GM18873 (cell line): ENCODE data around the gene AAK1.

Experiments
- ATAC-seq: cut with Tn5 transposase; IDR thresholded peaks from one replicate; pipeline ENCODE4 v1.9.1; 2021; ENCODE audit warnings: mild to moderate bottlenecking, moderate library complexity, moderate number of reproducible peaks; ENCODE audit not compliant: unreplicated experiment, low FRiP score

Gene AAK1

DNA sequence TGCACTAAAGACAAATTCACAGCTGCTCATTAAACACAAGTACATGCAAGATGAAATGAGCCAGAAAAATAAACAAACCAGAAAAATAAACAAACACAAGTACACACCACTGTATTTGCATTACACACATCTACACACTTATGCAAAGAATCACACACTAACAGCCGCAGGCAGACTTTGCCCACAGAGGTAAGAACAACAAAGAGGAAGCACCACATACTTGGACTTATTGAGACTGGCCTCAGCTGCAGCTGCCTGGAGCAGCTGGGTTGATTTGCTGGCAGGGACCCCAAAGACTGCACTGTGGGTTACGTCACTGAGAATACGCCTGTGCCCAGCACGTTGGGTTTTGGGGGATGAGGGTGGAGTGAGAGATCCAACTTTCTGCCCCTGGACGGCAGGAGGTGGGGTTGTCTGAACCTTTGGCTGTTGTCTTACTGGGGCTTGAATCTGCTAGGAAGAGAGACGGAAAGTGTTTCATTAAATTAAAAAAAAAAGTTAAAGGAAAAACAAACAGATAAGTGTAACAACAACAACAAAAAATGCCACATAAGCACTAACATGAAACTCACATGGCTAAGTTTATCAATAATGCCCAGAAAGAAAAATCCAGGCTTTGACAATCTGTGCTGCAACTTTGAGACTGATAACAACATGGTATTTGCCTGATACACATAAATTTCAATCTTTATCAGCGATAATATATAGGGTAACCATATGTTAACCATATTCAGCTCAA, 134.4 kb downstream of the AAK1 start:
- ATAC-seq: no peak

GRCh38 chr2:69505710-69506109, 137.8 kb downstream of the AAK1 start:
- ATAC-seq: no peak

DNA sequence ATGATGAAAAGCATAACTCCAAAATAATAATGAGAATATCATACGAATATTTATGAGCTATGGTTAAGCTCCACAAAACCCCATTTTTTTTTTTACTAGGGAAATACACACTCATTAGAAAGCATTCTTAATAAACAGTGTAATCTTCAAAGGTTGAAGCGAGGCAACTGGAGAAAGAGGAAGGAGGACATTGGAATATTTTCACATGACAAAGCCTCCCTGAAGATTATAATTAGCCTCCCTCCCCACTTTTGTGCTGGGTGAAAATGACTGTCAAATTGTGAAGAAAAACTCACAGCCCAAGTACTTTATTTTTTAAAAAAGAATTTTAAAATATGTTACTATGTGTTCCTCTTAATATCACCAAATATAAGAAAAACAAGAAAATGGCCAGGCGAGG, 142.2 kb downstream of the AAK1 start:
- ATAC-seq: no peak

- ATAC-seq: no peak
Measured at GRCh38 chr2:69499966-69500365, 143.6 kb downstream of the AAK1 start.

- no peak for ATAC-seq
Measured at GRCh38 chr2:69499242-69499641, 144.3 kb downstream of the AAK1 start.

- no peak for ATAC-seq
Measured at GRCh38 chr2:69495861-69496260, 147.7 kb downstream of the AAK1 start.

DNA sequence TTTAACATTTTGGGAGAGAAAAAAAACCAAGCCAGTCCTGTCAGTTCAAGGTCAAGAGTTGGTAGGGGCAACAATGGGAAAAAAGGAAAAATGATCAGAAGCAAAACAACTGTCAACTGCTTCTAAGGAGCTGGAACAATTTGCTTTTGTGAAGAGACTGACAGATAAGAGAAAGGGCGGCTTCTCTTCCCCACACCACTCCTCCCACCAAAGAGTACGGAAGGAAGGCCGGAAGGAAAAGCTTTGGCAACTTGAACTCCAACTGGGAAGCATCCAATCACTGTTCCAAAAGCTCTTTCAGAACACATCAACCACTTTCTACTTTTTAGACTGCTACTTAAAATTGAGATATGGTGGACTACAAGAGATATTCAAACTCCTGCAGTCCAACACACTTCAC, 148.5 kb downstream of the AAK1 start:
- no peak for ATAC-seq

GRCh38 chr2:69494126-69494525, 149.4 kb downstream of the AAK1 start:
- no peak for ATAC-seq

- ATAC-seq: no peak
Measured at GRCh38 chr2:69493268-69493667, 150.3 kb downstream of the AAK1 start.

- no peak for ATAC-seq
Measured at GRCh38 chr2:69491864-69492263, 151.7 kb downstream of the AAK1 start.

GRCh38 chr2:69490486-69490885, 153.1 kb downstream of the AAK1 start:
- no peak for ATAC-seq

- no peak for ATAC-seq
Measured at GRCh38 chr2:69489793-69490192, 153.7 kb downstream of the AAK1 start.

- no peak for ATAC-seq
Measured at GRCh38 chr2:69483696-69484095, 159.8 kb downstream of the AAK1 start.

- no peak for ATAC-seq
Measured at GRCh38 chr2:69483024-69483423, 160.5 kb downstream of the AAK1 start.

GRCh38 chr2:69482471-69482870, 161.1 kb downstream of the AAK1 start:
- no peak for ATAC-seq

- ATAC-seq: no peak
Measured at GRCh38 chr2:69481421-69481820, 162.1 kb downstream of the AAK1 start.

- no peak for ATAC-seq
Measured at GRCh38 chr2:69477627-69478026, 165.9 kb downstream of the AAK1 start.

DNA sequence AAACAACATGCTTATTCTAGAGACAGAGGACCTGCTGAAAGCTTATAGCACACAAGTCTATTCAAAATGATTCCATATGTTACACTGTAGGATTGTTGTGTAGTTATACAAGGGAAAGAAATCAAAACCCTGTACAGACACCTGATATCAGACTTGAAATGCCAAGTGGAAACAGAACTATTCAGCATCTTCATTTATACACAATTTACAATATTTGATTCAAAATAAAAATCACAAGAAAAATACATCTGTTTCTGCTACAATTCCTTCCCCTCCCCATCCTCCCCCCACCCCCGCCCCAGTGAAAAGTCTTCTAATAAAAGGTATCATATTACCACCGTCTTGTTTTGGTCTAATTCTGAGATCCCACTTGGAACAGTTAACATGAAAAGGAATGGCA, 168.9 kb downstream of the AAK1 start:
- no peak for ATAC-seq

DNA sequence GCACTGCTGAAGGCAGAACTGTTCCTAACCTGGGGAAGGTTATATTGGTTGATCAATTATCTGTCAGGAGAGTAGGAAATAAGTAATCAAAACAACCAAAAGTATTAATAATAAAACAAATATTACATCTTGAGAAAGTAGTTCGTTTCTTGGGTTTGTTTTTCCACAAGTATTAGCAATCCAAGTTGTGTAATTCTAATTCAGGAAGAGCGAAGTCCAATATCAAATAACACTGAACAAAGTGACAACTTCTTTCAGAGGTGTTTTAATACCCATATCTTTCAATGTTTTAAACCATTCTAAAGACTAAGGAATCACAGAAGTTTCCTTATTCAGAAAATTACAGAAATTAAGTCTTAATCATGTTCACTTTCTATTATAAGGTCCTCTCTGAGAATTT, 171.7 kb downstream of the AAK1 start:
- ATAC-seq: no peak

GRCh38 chr2:69470911-69471310, 172.6 kb downstream of the AAK1 start:
- no peak for ATAC-seq

- ATAC-seq: no peak
Measured at GRCh38 chr2:69469784-69470183, 173.8 kb downstream of the AAK1 start.

DNA sequence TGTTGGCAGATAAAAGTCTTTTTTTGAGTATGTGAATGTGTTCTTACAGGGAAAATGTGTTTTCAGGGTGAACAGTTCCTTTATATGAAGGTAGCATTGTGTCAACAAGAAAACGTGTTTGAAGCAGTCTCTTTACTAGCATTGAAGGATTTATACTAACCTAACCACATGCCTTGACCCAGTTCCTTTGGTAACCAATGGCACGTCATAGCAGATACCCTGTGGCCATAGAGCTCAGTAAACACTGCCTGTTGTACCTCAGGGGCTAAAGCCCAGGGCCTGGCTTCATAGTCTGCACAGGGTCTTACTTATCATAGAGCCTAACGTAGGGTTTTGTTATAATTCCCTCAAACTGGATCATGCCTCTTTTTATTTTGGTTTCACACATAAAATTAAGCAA, 174.2 kb downstream of the AAK1 start:
- no peak for ATAC-seq

DNA sequence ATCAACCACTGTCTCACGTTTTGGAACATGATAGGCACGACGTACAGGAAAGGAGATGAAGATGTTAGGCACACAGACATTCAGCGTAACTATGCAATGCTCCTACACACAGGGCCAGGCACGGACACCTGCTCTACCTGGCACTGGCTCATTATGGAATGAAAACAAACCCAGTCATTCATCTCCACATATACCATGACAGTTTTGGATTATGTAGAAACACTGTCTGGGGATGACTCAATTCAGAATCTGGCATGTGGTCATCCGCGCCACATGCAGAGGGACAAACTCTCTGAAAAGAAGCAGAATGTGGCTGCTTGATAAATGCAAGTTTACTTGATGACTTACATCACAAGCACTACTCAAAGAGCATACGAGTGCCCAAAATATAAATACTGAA, 176.8 kb downstream of the AAK1 start:
- no peak for ATAC-seq
